K562 (cell line): ENCODE data around the gene C20orf96. TPM values are rescaled to one million over a fixed set of nuclear protein-coding genes. Genes with fewer than 3 reads are reported as not detected.

ENCODE experiments used
- BRD4 ChIP-seq: fragments of 200-600 bp; sonication (generic); IDR thresholded peaks from 2 replicates; pipeline ENCODE4 v1.6.1; 2017; ENCODE audit warnings: inconsistent platforms
- CREM ChIP-seq: IDR thresholded peaks from 2 replicates; pipeline ENCODE4 v1.6.1; 2014; ENCODE audit warnings: antibody characterized with exemption, low read depth
- ETS2 ChIP-seq: IDR thresholded peaks from 2 replicates; pipeline ENCODE4 v1.6.1; 2016; ENCODE audit warnings: borderline replicate concordance, missing genetic modification characterization, mild to moderate bottlenecking, moderate library complexity, missing compliant biosample characterization; ENCODE audit not compliant: poor library complexity, severe bottlenecking
- GABPA ChIP-seq: fragments of 200-800 bp; sonication (Bioruptor generic); conservative IDR thresholded peaks from 2 replicates; pipeline ENCODE4 v1.6.1; 2016; ENCODE audit warnings: low read depth, missing genetic modification characterization, missing compliant biosample characterization
- HCFC1 ChIP-seq: IDR thresholded peaks from 2 replicates; pipeline ENCODE4 v1.6.1; 2012; ENCODE audit warnings: low read depth, low read length, improper control_type of control experiment
- PHB2 ChIP-seq: fragments of 450-650 bp; IDR thresholded peaks from 2 replicates; pipeline ENCODE4 v1.6.1; 2017; ENCODE audit warnings: low read depth
- PHTF2 ChIP-seq: fragments of 250-450 bp; sonication (Bioruptor Pico); IDR thresholded peaks from 2 replicates; pipeline ENCODE4 v1.5.0; 2021; ENCODE audit warnings: mild to moderate bottlenecking
- RBFOX2 ChIP-seq: fragments of 200-400 bp; formaldehyde crosslinking; IDR thresholded peaks from 2 replicates; pipeline ENCODE4 v1.6.1; 2017; ENCODE audit warnings: low read depth, mild to moderate bottlenecking, low read length, moderate library complexity
- SIN3A ChIP-seq, 2 experiments: fragments of 150-350 bp in 1 of 2; IDR thresholded peaks; 2 replicates each; pipeline ENCODE4 v1.6.1; 2011 to 2016; ENCODE audit warnings: borderline replicate concordance in 2 of 2, low read depth in 2 of 2, low read length in 2 of 2, mild to moderate bottlenecking in 2 of 2, moderate library complexity in 2 of 2; ENCODE audit not compliant: control insufficient read depth in 1 of 2
- SREBF2 ChIP-seq: sonication (generic); formaldehyde crosslinking; IDR thresholded peaks from 2 replicates; pipeline ENCODE4 v1.4.0; 2020; ENCODE audit warnings: mild to moderate bottlenecking, missing genetic modification reagents
- XRCC3 ChIP-seq: fragments of 450-650 bp; IDR thresholded peaks from 2 replicates; pipeline ENCODE4 v1.6.1; 2017; ENCODE audit warnings: mild to moderate bottlenecking, moderate library complexity
- ZNF12 ChIP-seq: sonication (generic); formaldehyde crosslinking; IDR thresholded peaks from 2 replicates; pipeline ENCODE4 v1.4.0; 2020; ENCODE audit warnings: mild to moderate bottlenecking, missing genetic modification reagents
- ZNF263 ChIP-seq: sonication (generic); formaldehyde crosslinking; IDR thresholded peaks from 2 replicates; pipeline ENCODE4 v1.8.0; 2022; ENCODE audit warnings: mild to moderate bottlenecking, missing genetic modification reagents, borderline replicate concordance
- polyA plus RNA-seq, 8 experiments: library from polyadenylated mRNA; depleted of rRNA in 4 of 8; stranded (reverse) in 5 of 8; unstranded in 3 of 8; fragments of >200 nt; fragmentation: Nextera tagmentation in 2 of 8; fragmentation: Illumina TruSeq in 1 of 8; extraction: Ambion mirVana in 2 of 8; extraction: Trizol in 1 of 8; gene quantifications; 2 replicates each; pipeline versions ENCODE4 v1.2.1 to v1.2.3, GENCODE V29; 2011 to 2014; ENCODE audit warnings: inconsistent platforms in 1 of 8, missing spikeins in 1 of 8
- total RNA-seq, 7 experiments: library from RNA; depleted of rRNA in 6 of 7; stranded (reverse); fragments of >200 nt in 6 of 7; fragmentation: Illumina TruSeq in 2 of 7; extraction: Trizol in 2 of 7; gene quantifications; 2 replicates each; pipeline versions ENCODE4 v1.2.1 to v1.2.3, GENCODE V29; 2011 to 2021; ENCODE audit warnings: low replicate concordance in 1 of 7
- TF ChIP-seq, protein P1 (sequence below): sonication (generic); formaldehyde crosslinking; IDR thresholded peaks from 2 replicates; pipeline ENCODE4 v1.8.0; 2023; ENCODE audit warnings: mild to moderate bottlenecking, missing genetic modification reagents
- TF ChIP-seq, protein P2 (sequence below): fragments of 450-650 bp; IDR thresholded peaks from 2 replicates; pipeline ENCODE4 v1.6.1; 2017; ENCODE audit warnings: antibody characterized with exemption
- TF ChIP-seq, protein P3 (sequence below): sonication (generic); formaldehyde crosslinking; IDR thresholded peaks from 2 replicates; pipeline ENCODE4 v1.8.1; 2023; ENCODE audit warnings: mild to moderate bottlenecking, missing genetic modification reagents

Gene C20orf96
- total and polyA plus RNA-seq, 9 of the 15 experiments (the other 6 are each of a cell fraction or from before 2014, with no cell fraction given): 1.7 to 11.7 (median 4.2) TPM

DNA sequence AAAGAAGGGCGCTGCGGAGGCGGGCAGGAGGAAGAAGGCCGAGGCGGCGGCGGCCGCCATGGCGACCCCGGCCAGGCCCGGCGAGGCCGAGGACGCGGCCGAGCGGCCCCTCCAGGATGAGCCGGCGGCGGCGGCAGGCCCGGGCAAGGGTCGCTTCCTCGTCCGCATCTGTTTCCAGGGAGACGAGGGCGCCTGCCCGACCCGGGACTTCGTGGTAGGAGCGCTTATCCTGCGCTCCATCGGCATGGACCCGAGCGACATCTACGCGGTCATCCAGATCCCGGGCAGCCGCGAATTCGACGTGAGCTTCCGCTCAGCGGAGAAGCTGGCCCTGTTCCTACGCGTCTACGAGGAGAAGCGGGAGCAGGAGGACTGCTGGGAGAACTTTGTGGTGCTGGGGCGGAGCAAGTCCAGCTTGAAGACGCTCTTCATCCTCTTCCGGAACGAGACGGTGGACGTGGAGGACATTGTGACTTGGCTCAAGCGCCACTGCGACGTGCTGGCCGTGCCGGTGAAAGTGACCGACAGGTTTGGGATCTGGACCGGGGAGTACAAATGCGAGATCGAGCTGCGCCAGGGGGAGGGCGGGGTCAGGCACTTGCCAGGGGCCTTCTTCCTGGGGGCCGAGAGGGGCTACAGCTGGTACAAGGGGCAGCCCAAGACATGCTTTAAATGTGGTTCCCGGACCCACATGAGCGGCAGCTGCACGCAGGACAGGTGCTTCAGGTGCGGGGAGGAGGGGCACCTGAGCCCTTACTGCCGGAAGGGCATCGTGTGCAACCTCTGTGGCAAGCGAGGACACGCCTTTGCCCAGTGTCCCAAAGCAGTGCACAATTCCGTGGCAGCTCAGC, 7.6 kb upstream of the C20orf96 start (continued):
- TF ChIP-seq, protein P1, sequence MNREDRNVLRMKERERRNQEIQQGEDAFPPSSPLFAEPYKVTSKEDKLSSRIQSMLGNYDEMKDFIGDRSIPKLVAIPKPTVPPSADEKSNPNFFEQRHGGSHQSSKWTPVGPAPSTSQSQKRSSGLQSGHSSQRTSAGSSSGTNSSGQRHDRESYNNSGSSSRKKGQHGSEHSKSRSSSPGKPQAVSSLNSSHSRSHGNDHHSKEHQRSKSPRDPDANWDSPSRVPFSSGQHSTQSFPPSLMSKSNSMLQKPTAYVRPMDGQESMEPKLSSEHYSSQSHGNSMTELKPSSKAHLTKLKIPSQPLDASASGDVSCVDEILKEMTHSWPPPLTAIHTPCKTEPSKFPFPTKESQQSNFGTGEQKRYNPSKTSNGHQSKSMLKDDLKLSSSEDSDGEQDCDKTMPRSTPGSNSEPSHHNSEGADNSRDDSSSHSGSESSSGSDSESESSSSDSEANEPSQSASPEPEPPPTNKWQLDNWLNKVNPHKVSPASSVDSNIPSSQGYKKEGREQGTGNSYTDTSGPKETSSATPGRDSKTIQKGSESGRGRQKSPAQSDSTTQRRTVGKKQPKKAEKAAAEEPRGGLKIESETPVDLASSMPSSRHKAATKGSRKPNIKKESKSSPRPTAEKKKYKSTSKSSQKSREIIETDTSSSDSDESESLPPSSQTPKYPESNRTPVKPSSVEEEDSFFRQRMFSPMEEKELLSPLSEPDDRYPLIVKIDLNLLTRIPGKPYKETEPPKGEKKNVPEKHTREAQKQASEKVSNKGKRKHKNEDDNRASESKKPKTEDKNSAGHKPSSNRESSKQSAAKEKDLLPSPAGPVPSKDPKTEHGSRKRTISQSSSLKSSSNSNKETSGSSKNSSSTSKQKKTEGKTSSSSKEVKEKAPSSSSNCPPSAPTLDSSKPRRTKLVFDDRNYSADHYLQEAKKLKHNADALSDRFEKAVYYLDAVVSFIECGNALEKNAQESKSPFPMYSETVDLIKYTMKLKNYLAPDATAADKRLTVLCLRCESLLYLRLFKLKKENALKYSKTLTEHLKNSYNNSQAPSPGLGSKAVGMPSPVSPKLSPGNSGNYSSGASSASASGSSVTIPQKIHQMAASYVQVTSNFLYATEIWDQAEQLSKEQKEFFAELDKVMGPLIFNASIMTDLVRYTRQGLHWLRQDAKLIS: no peak
- TF ChIP-seq GABPA (tag): 0 out of 2 replicates have a peak, but pooled peaks have one; percentile 39
- peak; percentile 75 for TF ChIP-seq RBFOX2
- peak; percentile 1; the same call in 1 of the 2 replicates for TF ChIP-seq BRD4
- 0 out of 2 replicates have a peak, but pooled peaks have one; percentile 36 for TF ChIP-seq ZNF263
- TF ChIP-seq ETS2 (tag): no peak
- TF ChIP-seq PHTF2 (CRISPR knock-in tag): no peak
- TF ChIP-seq, protein P2, sequence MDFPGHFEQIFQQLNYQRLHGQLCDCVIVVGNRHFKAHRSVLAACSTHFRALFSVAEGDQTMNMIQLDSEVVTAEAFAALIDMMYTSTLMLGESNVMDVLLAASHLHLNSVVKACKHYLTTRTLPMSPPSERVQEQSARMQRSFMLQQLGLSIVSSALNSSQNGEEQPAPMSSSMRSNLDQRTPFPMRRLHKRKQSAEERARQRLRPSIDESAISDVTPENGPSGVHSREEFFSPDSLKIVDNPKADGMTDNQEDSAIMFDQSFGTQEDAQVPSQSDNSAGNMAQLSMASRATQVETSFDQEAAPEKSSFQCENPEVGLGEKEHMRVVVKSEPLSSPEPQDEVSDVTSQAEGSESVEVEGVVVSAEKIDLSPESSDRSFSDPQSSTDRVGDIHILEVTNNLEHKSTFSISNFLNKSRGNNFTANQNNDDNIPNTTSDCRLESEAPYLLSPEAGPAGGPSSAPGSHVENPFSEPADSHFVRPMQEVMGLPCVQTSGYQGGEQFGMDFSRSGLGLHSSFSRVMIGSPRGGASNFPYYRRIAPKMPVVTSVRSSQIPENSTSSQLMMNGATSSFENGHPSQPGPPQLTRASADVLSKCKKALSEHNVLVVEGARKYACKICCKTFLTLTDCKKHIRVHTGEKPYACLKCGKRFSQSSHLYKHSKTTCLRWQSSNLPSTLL: peak; percentile 71; the same call in 1 of the 2 replicates
- TF ChIP-seq PHB2: no peak
- peak; percentile 25 for TF ChIP-seq CREM
- TF ChIP-seq ZNF12 (CRISPR knock-in tag): 0 out of 2 replicates have a peak, but pooled peaks have one; percentile 3
- TF ChIP-seq, protein P3, sequence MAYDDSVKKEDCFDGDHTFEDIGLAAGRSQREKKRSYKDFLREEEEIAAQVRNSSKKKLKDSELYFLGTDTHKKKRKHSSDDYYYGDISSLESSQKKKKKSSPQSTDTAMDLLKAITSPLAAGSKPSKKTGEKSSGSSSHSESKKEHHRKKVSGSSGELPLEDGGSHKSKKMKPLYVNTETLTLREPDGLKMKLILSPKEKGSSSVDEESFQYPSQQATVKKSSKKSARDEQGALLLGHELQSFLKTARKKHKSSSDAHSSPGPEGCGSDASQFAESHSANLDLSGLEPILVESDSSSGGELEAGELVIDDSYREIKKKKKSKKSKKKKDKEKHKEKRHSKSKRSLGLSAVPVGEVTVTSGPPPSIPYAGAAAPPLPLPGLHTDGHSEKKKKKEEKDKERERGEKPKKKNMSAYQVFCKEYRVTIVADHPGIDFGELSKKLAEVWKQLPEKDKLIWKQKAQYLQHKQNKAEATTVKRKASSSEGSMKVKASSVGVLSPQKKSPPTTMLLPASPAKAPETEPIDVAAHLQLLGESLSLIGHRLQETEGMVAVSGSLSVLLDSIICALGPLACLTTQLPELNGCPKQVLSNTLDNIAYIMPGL (CRISPR knock-in tag): peak; percentile 39; the same call in 1 of the 2 replicates
- TF ChIP-seq HCFC1: 0 out of 2 replicates have a peak, but pooled peaks have one; percentile 13
- TF ChIP-seq XRCC3: no peak
- 0 out of 4 replicates have a peak, but pooled peaks of 1 of the 2 experiments have one; percentile 27 for TF ChIP-seq SIN3A (IDR thresholded peaks at IDR 0.05; ENCODE audit: borderline replicate concordance in 2 of 2, control insufficient read depth in 1 of 2, low read depth in 2 of 2, low read length in 2 of 2)
- no peak for TF ChIP-seq SREBF2 (CRISPR knock-in tag)
